ENCODE results near the gene SRGAP3.
A peak's percentile ranks its signal among the peaks of the same experiment; 100 is the strongest.
"Not testable (repeated sequence)": the region's sequence is repeated elsewhere in the genome, so short reads cannot be mapped to it uniquely, and the experiment has no call there.

Gene SRGAP3

GRCh38 chr3:9249273-9250192 lies at the start of gene SRGAP3:
SRGAP3 (minus strand) TSS chr3:9249646; CDS start chr3:9248951, 695 bp downstream.
- peak; percentile 84 for DNase-seq

- DNase-seq = no peak
Observed at GRCh38 chr3:9298236-9298635, 48.8 kb upstream of the SRGAP3 start.

GRCh38 chr3:9296241-9296640 lies 46.8 kb upstream of the SRGAP3 start:
- DNase-seq = no peak

- DNase-seq = no peak
Observed at GRCh38 chr3:9295007-9295406, 45.6 kb upstream of the SRGAP3 start.

- DNase-seq = not testable (repeated sequence)
Observed at GRCh38 chr3:9293953-9294352, 44.5 kb upstream of the SRGAP3 start.

- no peak for DNase-seq
Observed at GRCh38 chr3:9293076-9293475, 43.6 kb upstream of the SRGAP3 start.

- no peak for DNase-seq
Observed at GRCh38 chr3:9292516-9292915, 43.1 kb upstream of the SRGAP3 start.

- no peak for DNase-seq
Observed at GRCh38 chr3:9291821-9292410, 42.5 kb upstream of the SRGAP3 start.

GRCh38 chr3:9290566-9290965 lies 41.1 kb upstream of the SRGAP3 start:
- DNase-seq = no peak

- DNase-seq = not testable (repeated sequence)
Observed at GRCh38 chr3:9281533-9281932, 32.1 kb upstream of the SRGAP3 start.

- no peak for DNase-seq
Observed at GRCh38 chr3:9280451-9281219, 31.2 kb upstream of the SRGAP3 start.

- DNase-seq = no peak
Observed at GRCh38 chr3:9279966-9280365, 30.5 kb upstream of the SRGAP3 start.

GRCh38 chr3:9278498-9278897 lies 29.1 kb upstream of the SRGAP3 start:
- DNase-seq = no peak

- no peak for DNase-seq
Observed at GRCh38 chr3:9278085-9278484, 28.6 kb upstream of the SRGAP3 start.

- DNase-seq = no peak
Observed at GRCh38 chr3:9276761-9277370, 27.4 kb upstream of the SRGAP3 start.

- no peak for DNase-seq
Observed at GRCh38 chr3:9271903-9272302, 22.5 kb upstream of the SRGAP3 start.

GRCh38 chr3:9270704-9271103 lies 21.3 kb upstream of the SRGAP3 start:
- no peak for DNase-seq

GRCh38 chr3:9266716-9267115 lies 17.3 kb upstream of the SRGAP3 start:
- DNase-seq = no peak

GRCh38 chr3:9260305-9260704 lies 10.9 kb upstream of the SRGAP3 start:
- no peak for DNase-seq

GRCh38 chr3:9257092-9257491 lies 7.6 kb upstream of the SRGAP3 start:
- no peak for DNase-seq

- DNase-seq = no peak
Observed at GRCh38 chr3:9255976-9256375, 6.5 kb upstream of the SRGAP3 start.

- DNase-seq = no peak
Observed at GRCh38 chr3:9254764-9255163, 5.3 kb upstream of the SRGAP3 start.

- no peak for DNase-seq
Observed at GRCh38 chr3:9253327-9253726, 3.9 kb upstream of the SRGAP3 start.
